Sigmoid colon (tissue), 4 donors: ENCODE results near the gene GTF3C2.

ENCODE experiments used
- POLR2A ChIP-seq, 2 donors: fragments of 450-650 bp; IDR thresholded peaks; one replicate each; pipeline ENCODE4 v1.6.1; 2016; ENCODE audit warnings: antibody characterized with exemption in 2 of 2, mild to moderate bottlenecking in 2 of 2, moderate library complexity in 2 of 2
- POLR2AphosphoS5 ChIP-seq, 4 donors: sonication (generic); formaldehyde crosslinking; IDR thresholded peaks; one replicate each; pipeline ENCODE4 v1.6.1; 2017; ENCODE audit warnings: antibody characterized with exemption in 4 of 4
- TF ChIP-seq, protein P1 (sequence below), 4 experiments: fragments of 450-650 bp in 3 of 4; fragments of 200-600 bp in 1 of 4; IDR thresholded peaks; one replicate each; pipeline ENCODE4 v1.5.1; 2016 to 2019; ENCODE audit warnings: antibody characterized with exemption in 4 of 4, mild to moderate bottlenecking in 3 of 4, moderate library complexity in 2 of 4

DNA sequence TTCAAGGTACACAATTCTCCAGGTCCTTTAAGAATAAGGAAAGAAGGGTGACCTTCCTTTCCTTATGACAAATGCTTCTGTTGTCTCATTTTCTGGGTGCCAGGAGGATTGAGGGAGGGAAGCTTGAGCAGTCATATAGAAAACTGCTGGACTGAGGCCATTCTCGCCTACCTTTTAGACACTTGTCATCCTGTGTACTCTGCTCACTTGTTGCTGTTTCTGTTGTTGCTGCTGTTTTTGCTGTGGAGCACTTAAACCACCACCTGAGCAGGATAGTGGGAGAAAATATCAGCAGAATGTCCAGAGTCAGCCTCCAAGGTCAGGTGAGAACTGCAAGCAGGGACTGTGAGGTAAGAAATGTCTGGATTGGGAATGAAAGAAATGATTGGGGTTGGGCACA, 78.6 kb downstream of the GTF3C2 start:
- TF ChIP-seq, protein P1, sequence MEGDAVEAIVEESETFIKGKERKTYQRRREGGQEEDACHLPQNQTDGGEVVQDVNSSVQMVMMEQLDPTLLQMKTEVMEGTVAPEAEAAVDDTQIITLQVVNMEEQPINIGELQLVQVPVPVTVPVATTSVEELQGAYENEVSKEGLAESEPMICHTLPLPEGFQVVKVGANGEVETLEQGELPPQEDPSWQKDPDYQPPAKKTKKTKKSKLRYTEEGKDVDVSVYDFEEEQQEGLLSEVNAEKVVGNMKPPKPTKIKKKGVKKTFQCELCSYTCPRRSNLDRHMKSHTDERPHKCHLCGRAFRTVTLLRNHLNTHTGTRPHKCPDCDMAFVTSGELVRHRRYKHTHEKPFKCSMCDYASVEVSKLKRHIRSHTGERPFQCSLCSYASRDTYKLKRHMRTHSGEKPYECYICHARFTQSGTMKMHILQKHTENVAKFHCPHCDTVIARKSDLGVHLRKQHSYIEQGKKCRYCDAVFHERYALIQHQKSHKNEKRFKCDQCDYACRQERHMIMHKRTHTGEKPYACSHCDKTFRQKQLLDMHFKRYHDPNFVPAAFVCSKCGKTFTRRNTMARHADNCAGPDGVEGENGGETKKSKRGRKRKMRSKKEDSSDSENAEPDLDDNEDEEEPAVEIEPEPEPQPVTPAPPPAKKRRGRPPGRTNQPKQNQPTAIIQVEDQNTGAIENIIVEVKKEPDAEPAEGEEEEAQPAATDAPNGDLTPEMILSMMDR (IDR thresholded peaks at IDR 0.05), result no peak
- no peak for TF ChIP-seq POLR2AphosphoS5 (IDR thresholded peaks at IDR 0.05)
- TF ChIP-seq POLR2A (IDR thresholded peaks at IDR 0.05), result no peak
